ENCODE measurements around the gene RASL12. TPM values are rescaled to one million over a fixed set of nuclear protein-coding genes. Genes with fewer than 3 reads are reported as not detected.
A peak's percentile ranks its signal among the peaks of the same experiment; 100 is the strongest.
"Not testable (repeated sequence)": the region's sequence is repeated elsewhere in the genome, so short reads cannot be mapped to it uniquely, and the experiment has no call there.

The RASL12 gene
- total and polyA plus RNA-seq, 3 donors from 2014 or later, result 43.9 to 75.2 (median 64.7) TPM

DNA sequence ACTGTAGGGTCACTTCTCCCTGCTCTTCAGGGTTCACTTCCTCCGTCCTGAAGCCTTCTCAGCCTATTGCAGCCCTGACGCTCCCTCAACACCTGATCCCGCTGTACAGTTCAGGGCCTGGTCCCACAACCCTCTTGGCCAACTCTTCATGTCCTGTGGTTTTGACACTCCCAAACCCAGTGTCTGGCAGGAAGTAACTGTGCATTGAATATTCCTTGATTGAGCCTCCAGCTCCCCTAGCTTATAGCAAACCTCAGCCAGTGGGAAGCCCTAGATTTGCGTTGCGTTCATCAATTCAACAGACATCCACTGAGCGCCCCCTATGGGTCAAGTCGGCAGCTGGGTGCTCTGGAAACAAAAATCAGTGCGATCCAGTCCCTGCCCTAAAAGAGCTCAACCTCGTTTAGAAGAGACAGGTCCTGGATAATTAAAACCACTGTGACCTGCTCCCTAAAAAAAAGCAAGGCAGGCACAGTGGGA lies 33.7 kb upstream of the RASL12 start:
- DNase-seq, result peak; percentile 87
- Histone ChIP-seq H3K9me3 (no peaks in the 10 kb centered on the region), H3K4me3 (peak overlapping the region in 1 of 2 donors; percentile 29), H3K36me3 (ENCODE audit: low read depth, missing control alignments) (no peaks in the 10 kb centered on the region), H3K27ac (no peak overlapping the region), H3K27me3 (no peaks in the 10 kb centered on the region), H3K4me1 (peaks cover 7% of the 10 kb centered on the region)
- intact Hi-C loops (cut with DNase I; ENCODE audit: low total_unique reads), result no loop called here
- no peak for TF ChIP-seq POLR2A (IDR thresholded peaks at IDR 0.05)
- TF ChIP-seq, protein P1, sequence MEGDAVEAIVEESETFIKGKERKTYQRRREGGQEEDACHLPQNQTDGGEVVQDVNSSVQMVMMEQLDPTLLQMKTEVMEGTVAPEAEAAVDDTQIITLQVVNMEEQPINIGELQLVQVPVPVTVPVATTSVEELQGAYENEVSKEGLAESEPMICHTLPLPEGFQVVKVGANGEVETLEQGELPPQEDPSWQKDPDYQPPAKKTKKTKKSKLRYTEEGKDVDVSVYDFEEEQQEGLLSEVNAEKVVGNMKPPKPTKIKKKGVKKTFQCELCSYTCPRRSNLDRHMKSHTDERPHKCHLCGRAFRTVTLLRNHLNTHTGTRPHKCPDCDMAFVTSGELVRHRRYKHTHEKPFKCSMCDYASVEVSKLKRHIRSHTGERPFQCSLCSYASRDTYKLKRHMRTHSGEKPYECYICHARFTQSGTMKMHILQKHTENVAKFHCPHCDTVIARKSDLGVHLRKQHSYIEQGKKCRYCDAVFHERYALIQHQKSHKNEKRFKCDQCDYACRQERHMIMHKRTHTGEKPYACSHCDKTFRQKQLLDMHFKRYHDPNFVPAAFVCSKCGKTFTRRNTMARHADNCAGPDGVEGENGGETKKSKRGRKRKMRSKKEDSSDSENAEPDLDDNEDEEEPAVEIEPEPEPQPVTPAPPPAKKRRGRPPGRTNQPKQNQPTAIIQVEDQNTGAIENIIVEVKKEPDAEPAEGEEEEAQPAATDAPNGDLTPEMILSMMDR (IDR thresholded peaks at IDR 0.05), result peak; percentile 73 to 78 (median 78)
- WGBS, 2 donors, result 25 to 34% methylated on average over 9 of the region's 9 CpGs

DNA sequence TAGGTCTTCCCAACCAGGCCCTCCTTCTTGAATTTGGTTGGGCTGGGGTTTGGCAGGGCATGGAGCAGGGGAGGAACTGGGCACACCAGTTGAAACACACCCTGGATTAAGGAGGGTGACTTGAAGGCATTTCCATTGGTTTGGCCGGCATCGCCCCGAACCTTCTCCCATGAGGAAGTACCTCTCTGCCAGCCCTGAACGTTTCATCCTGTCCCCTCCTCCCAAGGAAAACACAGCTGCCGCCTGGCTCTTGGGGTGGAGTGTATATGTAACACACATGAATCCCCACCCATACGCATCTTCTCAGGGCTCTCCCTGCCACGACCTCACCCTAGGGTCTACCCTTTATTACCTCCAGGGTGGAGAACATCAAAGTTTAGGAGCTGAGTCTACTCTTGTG lies 32.7 kb upstream of the RASL12 start:
- no peaks in the 10 kb centered on the region for H3K27me3 ChIP-seq
- DNase-seq, result no peak
- H3K4me3 ChIP-seq, result no peak overlapping the region
- no peaks in the 10 kb centered on the region for H3K36me3 ChIP-seq (ENCODE audit: low read depth, missing control alignments)
- WGBS, 2 donors, result 77 to 84% methylated on average over 7 of the region's 7 CpGs
- intact Hi-C loops (cut with DNase I; ENCODE audit: low total_unique reads), result no loop called here
- no peak overlapping the region for H3K27ac ChIP-seq
- TF ChIP-seq POLR2A (IDR thresholded peaks at IDR 0.05), result no peak
- TF ChIP-seq, protein P1 (IDR thresholded peaks at IDR 0.05), result no peak
- H3K9me3 ChIP-seq, result no peaks in the 10 kb centered on the region
- peaks cover 12% of the 10 kb centered on the region for H3K4me1 ChIP-seq

DNA sequence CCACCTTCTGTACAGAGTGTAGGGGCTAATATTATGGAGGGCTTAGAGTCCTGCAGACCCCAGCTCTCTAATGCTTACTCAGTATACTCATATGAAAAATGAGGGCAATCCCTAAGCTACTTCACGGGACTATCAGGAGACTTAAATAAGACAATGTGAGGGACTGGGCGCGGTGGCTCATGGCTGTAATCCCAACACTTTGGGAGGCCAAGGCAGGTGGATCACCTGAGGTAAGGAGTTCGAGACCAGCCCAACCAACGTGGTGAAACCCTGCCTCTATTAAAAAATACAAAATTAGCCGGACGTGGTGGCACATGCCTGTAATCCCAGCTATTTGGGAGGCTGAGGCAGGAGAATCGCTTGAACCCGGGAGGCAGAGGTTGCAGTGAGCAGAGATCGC lies 32.0 kb upstream of the RASL12 start:
- H3K4me3 ChIP-seq; H3K27ac ChIP-seq; DNase-seq; H3K9me3 ChIP-seq; H3K36me3 ChIP-seq (ENCODE audit: low read depth, missing control alignments); H3K27me3 ChIP-seq; intact Hi-C loops (cut with DNase I; ENCODE audit: low total_unique reads): not testable (repeated sequence)
- H3K4me1 ChIP-seq, result peaks cover 18% of the 10 kb centered on the region
- 91 to 94% methylated on average over 6 to 10 of the region's 10 CpGs for WGBS, 2 donors

DNA sequence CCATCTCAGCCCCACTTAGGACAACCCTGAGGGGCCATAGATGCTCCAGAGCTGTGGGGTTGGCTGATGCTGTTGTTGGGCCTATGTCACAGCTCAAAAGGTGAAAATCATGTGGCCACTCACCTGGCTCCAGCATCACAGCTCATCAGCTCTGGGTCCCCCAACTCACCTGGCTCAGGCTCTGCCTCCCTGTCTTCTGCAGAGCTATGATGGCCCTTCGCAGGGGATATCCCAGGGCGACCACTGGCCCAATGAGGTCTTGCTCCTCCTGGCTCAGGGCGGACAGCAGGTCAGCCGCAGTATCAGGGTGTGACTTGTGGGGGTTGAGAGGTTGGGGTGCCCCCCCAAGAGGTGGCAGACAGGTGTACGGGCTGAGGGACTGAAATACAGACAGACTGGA lies 31.5 kb upstream of the RASL12 start:
- TF ChIP-seq POLR2A (IDR thresholded peaks at IDR 0.05), result no peak
- TF ChIP-seq, protein P1 (IDR thresholded peaks at IDR 0.05), result no peak
- WGBS, 2 donors, result 80 to 97% methylated on average over 2 to 5 of the region's 5 CpGs
- H3K36me3 ChIP-seq (ENCODE audit: low read depth, missing control alignments), result no peaks in the 10 kb centered on the region
- DNase-seq, result no peak
- H3K4me3 ChIP-seq, result no peak overlapping the region
- no peaks in the 10 kb centered on the region for H3K9me3 ChIP-seq
- H3K4me1 ChIP-seq, result peaks cover 23% of the 10 kb centered on the region
- no peak overlapping the region for H3K27ac ChIP-seq
- intact Hi-C loops (cut with DNase I; ENCODE audit: low total_unique reads), result no loop called here
- H3K27me3 ChIP-seq, result no peaks in the 10 kb centered on the region

DNA sequence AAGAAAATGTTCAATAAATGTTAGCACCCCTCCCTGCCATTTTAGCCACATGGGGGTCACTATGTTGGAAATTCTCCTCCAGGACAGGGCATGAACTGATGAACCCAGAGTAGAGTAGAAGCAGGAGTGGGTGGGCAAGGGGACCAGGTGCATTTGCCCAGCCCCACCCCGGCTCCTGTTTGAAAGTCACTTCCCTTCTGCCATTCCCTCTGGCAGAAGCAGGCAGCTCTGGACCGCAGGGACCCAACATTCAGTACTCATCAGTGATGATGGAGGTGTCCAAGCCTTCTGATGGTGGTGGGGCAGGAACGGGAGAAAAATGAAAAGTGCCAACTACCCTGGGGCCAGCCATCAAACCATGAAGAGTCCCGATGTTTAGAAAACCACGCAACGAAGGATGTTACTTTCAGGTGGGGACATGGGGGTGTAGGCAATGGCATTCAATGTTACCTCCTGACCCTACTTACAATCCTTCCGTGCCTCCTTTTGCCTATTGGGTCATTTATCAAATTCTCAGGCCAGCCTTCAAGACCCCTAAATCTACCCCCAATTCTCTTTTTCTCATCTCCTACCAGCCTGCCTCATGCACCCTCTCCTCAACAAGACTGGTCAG lies 30.0 kb upstream of the RASL12 start:
- DNase-seq, result no peak
- no peak overlapping the region for H3K4me3 ChIP-seq
- no peak for TF ChIP-seq POLR2A (IDR thresholded peaks at IDR 0.05)
- TF ChIP-seq, protein P1 (IDR thresholded peaks at IDR 0.05), result no peak
- WGBS, 2 donors, result 93 to 94% methylated on average over 7 of the region's 7 CpGs
- no peak overlapping the region for H3K27ac ChIP-seq
- intact Hi-C loops (cut with DNase I; ENCODE audit: low total_unique reads), result no loop called here
- H3K27me3 ChIP-seq, result no peaks in the 10 kb centered on the region
- H3K36me3 ChIP-seq (ENCODE audit: low read depth, missing control alignments), result no peaks in the 10 kb centered on the region
- no peaks in the 10 kb centered on the region for H3K9me3 ChIP-seq
- H3K4me1 ChIP-seq, result peaks cover 25% of the 10 kb centered on the region
